ENCODE measurements around the gene HNRNPK. TPM values are rescaled to one million over a fixed set of nuclear protein-coding genes. Genes with fewer than 3 reads are reported as not detected.

The HNRNPK gene
- polyA plus RNA-seq, 1 of the 3 experiments (the other 2 are of a cell fraction): 470 TPM

- H3K9me3 ChIP-seq: no peaks in the 10 kb centered on the region
- WGBS (ENCODE audit: low lambda C conversion rate): 87% methylated on average over 2 of the region's 2 CpGs
- H3K79me2 ChIP-seq (ENCODE audit: insufficient read depth): peaks cover 89% of the 10 kb centered on the region
- no peak overlapping the region for H3K4me2 ChIP-seq
- H3K27ac ChIP-seq (ENCODE audit: low read depth in 2 of 2, low read length in 1 of 2): no peak overlapping the region
- H3K36me3 ChIP-seq (replicated peaks in 1 of 2; ENCODE audit: control insufficient read depth in 1 of 2, insufficient read depth in 2 of 2, low read length in 1 of 2): peaks cover 0 to 7% of the 10 kb centered on the region in 2 experiments
- H3F3A ChIP-seq (replicated peaks; ENCODE audit: insufficient read depth): no peaks in the 10 kb centered on the region
- H3K4me1 ChIP-seq (ENCODE audit: control insufficient read depth in 1 of 2, insufficient read depth in 2 of 2, low read depth in 1 of 2, low read length in 1 of 2): no peaks in the 10 kb centered on the region; a peak in 3 of 4 replicates
- no peaks in the 10 kb centered on the region for H4K20me1 ChIP-seq (ENCODE audit: insufficient read depth)
- no peaks in the 10 kb centered on the region for H3K27me3 ChIP-seq (ENCODE audit: insufficient read depth)
- DNase-seq: no peak
- H3K9ac ChIP-seq: no peak overlapping the region
- CTCF ChIA-PET: no interaction called here
- H3K9me2 ChIP-seq: no peaks in the 10 kb centered on the region
- no peak overlapping the region for H2AFZ ChIP-seq (ENCODE audit: low read depth)
- TF ChIP-seq JUND (IDR thresholded peaks at IDR 0.05) (no peak), FOSL2 (IDR thresholded peaks at IDR 0.05; ENCODE audit: borderline replicate concordance, low read depth) (no peak)
- POLR2A ChIA-PET: no interaction called here
- H3K4me3 ChIP-seq (ENCODE audit: low read depth in 2 of 2, low read length in 1 of 2): no peak overlapping the region
These were observed 8.4 kb upstream of the HNRNPK start for GRCh38 chr9:83988411-83988810.

DNA sequence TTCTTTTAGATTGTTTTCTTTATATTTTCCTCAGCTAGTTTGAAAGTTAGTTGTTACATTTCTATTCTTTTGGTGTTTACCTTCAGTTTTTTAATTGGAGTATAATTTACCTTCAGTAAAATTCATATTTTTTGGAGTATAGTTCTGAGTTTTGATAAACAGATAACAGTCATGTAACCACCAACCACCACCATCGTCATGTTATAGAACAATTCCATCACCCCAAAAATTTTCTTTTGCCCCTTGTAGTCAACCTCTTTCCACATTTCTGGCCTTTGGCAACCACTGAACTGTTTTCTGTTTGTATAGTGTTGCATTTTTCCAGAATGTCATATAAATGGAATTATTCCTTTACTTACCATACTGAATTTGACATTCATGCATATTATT, 7.4 kb upstream of the HNRNPK start:
- Histone ChIP-seq H2AFZ (ENCODE audit: low read depth) (no peak overlapping the region), H3K4me2 (no peak overlapping the region)
- POLR2A ChIA-PET: no interaction called here

More for the DNA sequence above, 7.4 kb upstream of the HNRNPK start:
- Histone ChIP-seq H3K4me3 (ENCODE audit: low read depth in 2 of 2, low read length in 1 of 2) (no peak overlapping the region), H3K9me3 (no peaks in the 10 kb centered on the region), H3K36me3 (replicated peaks in 1 of 2; ENCODE audit: control insufficient read depth in 1 of 2, insufficient read depth in 2 of 2, low read length in 1 of 2) (peaks cover 0 to 7% of the 10 kb centered on the region in 2 experiments), H3K27ac (ENCODE audit: low read depth in 2 of 2, low read length in 1 of 2) (no peak overlapping the region), H3F3A (replicated peaks; ENCODE audit: insufficient read depth) (no peaks in the 10 kb centered on the region), H3K27me3 (ENCODE audit: insufficient read depth) (no peaks in the 10 kb centered on the region), H3K4me1 (ENCODE audit: control insufficient read depth in 1 of 2, insufficient read depth in 2 of 2, low read depth in 1 of 2, low read length in 1 of 2) (no peaks in the 10 kb centered on the region; a peak in 3 of 4 replicates), H4K20me1 (ENCODE audit: insufficient read depth) (no peaks in the 10 kb centered on the region), H3K9ac (no peak overlapping the region), H3K9me2 (no peaks in the 10 kb centered on the region), H3K79me2 (ENCODE audit: insufficient read depth) (peaks cover 89% of the 10 kb centered on the region)
- WGBS (ENCODE audit: low lambda C conversion rate): 97% methylated on average over 1 of the region's 1 CpG
- CTCF ChIA-PET: interaction anchor here (1.4 kb wide), 1 partner anchor 274 kb away, joined by 3 read pairs; no protein-coding TSS in a partner anchor
- DNase-seq: no peak
- TF ChIP-seq POLR2AphosphoS5 (IDR thresholded peaks at IDR 0.05; ENCODE audit: low read depth, low read length) (no peak), RFX5 (IDR thresholded peaks at IDR 0.05; ENCODE audit: low read length) (no peak), TEAD4 (IDR thresholded peaks at IDR 0.05; ENCODE audit: borderline replicate concordance, insufficient read depth) (no peak), CHD2 (IDR thresholded peaks at IDR 0.05; ENCODE audit: low read length, partially characterized antibody) (no peak), NFIC (IDR thresholded peaks at IDR 0.05; ENCODE audit: borderline replicate concordance) (no peak), EZH2phosphoT487 (IDR thresholded peaks at IDR 0.05; ENCODE audit: borderline replicate concordance, low read depth) (no peak), PBX3 (IDR thresholded peaks at IDR 0.05) (no peak), ELF1 (IDR thresholded peaks at IDR 0.05) (no peak), IRF3 (IDR thresholded peaks at IDR 0.05; ENCODE audit: low read depth, low read length) (no peak), USF2 (IDR thresholded peaks at IDR 0.05; ENCODE audit: borderline replicate concordance, low read depth, low read length) (no peak), TCF12 (IDR thresholded peaks at IDR 0.05) (no peak)
- TF ChIP-seq, protein P1, sequence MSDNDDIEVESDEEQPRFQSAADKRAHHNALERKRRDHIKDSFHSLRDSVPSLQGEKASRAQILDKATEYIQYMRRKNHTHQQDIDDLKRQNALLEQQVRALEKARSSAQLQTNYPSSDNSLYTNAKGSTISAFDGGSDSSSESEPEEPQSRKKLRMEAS (IDR thresholded peaks at IDR 0.05; ENCODE audit: low read depth): no peak
- TF ChIP-seq, protein P2, sequence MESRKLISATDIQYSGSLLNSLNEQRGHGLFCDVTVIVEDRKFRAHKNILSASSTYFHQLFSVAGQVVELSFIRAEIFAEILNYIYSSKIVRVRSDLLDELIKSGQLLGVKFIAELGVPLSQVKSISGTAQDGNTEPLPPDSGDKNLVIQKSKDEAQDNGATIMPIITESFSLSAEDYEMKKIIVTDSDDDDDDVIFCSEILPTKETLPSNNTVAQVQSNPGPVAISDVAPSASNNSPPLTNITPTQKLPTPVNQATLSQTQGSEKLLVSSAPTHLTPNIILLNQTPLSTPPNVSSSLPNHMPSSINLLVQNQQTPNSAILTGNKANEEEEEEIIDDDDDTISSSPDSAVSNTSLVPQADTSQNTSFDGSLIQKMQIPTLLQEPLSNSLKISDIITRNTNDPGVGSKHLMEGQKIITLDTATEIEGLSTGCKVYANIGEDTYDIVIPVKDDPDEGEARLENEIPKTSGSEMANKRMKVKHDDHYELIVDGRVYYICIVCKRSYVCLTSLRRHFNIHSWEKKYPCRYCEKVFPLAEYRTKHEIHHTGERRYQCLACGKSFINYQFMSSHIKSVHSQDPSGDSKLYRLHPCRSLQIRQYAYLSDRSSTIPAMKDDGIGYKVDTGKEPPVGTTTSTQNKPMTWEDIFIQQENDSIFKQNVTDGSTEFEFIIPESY (IDR thresholded peaks at IDR 0.05; ENCODE audit: borderline replicate concordance, low read depth): no peak
- TF ChIP-seq, protein P3, sequence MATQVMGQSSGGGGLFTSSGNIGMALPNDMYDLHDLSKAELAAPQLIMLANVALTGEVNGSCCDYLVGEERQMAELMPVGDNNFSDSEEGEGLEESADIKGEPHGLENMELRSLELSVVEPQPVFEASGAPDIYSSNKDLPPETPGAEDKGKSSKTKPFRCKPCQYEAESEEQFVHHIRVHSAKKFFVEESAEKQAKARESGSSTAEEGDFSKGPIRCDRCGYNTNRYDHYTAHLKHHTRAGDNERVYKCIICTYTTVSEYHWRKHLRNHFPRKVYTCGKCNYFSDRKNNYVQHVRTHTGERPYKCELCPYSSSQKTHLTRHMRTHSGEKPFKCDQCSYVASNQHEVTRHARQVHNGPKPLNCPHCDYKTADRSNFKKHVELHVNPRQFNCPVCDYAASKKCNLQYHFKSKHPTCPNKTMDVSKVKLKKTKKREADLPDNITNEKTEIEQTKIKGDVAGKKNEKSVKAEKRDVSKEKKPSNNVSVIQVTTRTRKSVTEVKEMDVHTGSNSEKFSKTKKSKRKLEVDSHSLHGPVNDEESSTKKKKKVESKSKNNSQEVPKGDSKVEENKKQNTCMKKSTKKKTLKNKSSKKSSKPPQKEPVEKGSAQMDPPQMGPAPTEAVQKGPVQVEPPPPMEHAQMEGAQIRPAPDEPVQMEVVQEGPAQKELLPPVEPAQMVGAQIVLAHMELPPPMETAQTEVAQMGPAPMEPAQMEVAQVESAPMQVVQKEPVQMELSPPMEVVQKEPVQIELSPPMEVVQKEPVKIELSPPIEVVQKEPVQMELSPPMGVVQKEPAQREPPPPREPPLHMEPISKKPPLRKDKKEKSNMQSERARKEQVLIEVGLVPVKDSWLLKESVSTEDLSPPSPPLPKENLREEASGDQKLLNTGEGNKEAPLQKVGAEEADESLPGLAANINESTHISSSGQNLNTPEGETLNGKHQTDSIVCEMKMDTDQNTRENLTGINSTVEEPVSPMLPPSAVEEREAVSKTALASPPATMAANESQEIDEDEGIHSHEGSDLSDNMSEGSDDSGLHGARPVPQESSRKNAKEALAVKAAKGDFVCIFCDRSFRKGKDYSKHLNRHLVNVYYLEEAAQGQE (IDR thresholded peaks at IDR 0.05; ENCODE audit: low read depth, low read length): no peak

Data from SK-N-SH (cell line).